Nasal cavity respiratory epithelium epithelial cell of viscerocranial mucosa (primary cell): ENCODE measurements around the gene PSPC1. TPM values are rescaled to one million over a fixed set of nuclear protein-coding genes. Genes with fewer than 3 reads are reported as not detected.

ENCODE experiments used
- total RNA-seq: library from RNA; depleted of rRNA; stranded (reverse); fragments of >200 nt; gene quantifications from 2 replicates; pipeline ENCODE4 v1.2.3, GENCODE V29; 2014

The PSPC1 gene
- 29.4 and 40.6 TPM in 2 replicates for total RNA-seq

GRCh38 chr13:19782727-19783682, at the start of gene PSPC1:
PSPC1 (minus strand) TSS chr13:19782945; CDS start chr13:19782757, 188 bp downstream.

Other genes starting within 250 kb of the PSPC1 start
- not detected in 2 replicates for gene TPTE2, start 221.4 kb downstream of the PSPC1 start, total RNA-seq
- gene MPHOSPH8, start 149.3 kb downstream of the PSPC1 start, total RNA-seq = 19.5 and 29.9 TPM in 2 replicates
- gene ZMYM5, start 80.7 kb upstream of the PSPC1 start, total RNA-seq = 14.7 and 18.8 TPM in 2 replicates
- gene ZMYM2, start 175.8 kb upstream of the PSPC1 start, total RNA-seq = 66.0 and 104 TPM in 2 replicates